Neural progenitor cell (in vitro differentiated cells): ENCODE measurements around the gene UBE2Q2. TPM values are rescaled to one million over a fixed set of nuclear protein-coding genes. Genes with fewer than 3 reads are reported as not detected.
A peak's percentile ranks its signal among the peaks of the same experiment; 100 is the strongest.

Experiments
- DNase-seq: peaks from one replicate; pipeline ENCODE4 v3.0.0-alpha.2; 2016; ENCODE audit warnings: low spot score
- H2AFZ ChIP-seq: fragments of 200-600 bp; sonication (generic); replicated peaks from 2 replicates; pipeline ENCODE4 v1.6.1; 2016; ENCODE audit warnings: antibody characterized with exemption
- H3F3A ChIP-seq: fragments of 200-600 bp; sonication (generic); 2 replicates; pipeline ENCODE4 v1.6.1; 2016; ENCODE audit warnings: antibody characterized with exemption, low read depth
- H3K27ac ChIP-seq: fragments of 200-600 bp; sonication (generic); 2 replicates; pipeline ENCODE4 v1.5.1; 2016; ENCODE audit warnings: mild to moderate bottlenecking
- H3K27me3 ChIP-seq: fragments of 200-600 bp; sonication (generic); 2 replicates; pipeline ENCODE4 v1.6.1; 2016; ENCODE audit warnings: mild to moderate bottlenecking, moderate library complexity
- H3K36me3 ChIP-seq: fragments of 200-600 bp; sonication (generic); 2 replicates; pipeline ENCODE4 v1.5.1; 2016
- H3K4me1 ChIP-seq: fragments of 200-600 bp; sonication (generic); 2 replicates; pipeline ENCODE4 v1.6.1; 2016; ENCODE audit warnings: mixed run types
- H3K4me2 ChIP-seq: fragments of 200-600 bp; sonication (generic); 2 replicates; pipeline ENCODE4 v1.6.1; 2016
- H3K4me3 ChIP-seq: fragments of 200-600 bp; sonication (generic); 2 replicates; pipeline ENCODE4 v1.5.1; 2016
- H3K79me2 ChIP-seq: fragments of 200-600 bp; sonication (generic); 2 replicates; pipeline ENCODE4 v1.6.1; 2016; ENCODE audit warnings: low read depth
- H3K9ac ChIP-seq: fragments of 200-600 bp; sonication (generic); 2 replicates; pipeline ENCODE4 v1.6.1; 2016
- H3K9me3 ChIP-seq: fragments of 200-600 bp; sonication (generic); 2 replicates; pipeline ENCODE4 v1.5.1; 2016; ENCODE audit warnings: low read depth
- H4K20me1 ChIP-seq: fragments of 200-600 bp; sonication (generic); 2 replicates; pipeline ENCODE4 v1.6.1; 2016; ENCODE audit warnings: low read depth
- H3K27ac Mint-ChIP-seq: 3 replicates; pipeline ENCODE4 v1.8.0; 2021; ENCODE audit warnings: mixed read lengths
- H3K27me3 Mint-ChIP-seq: 2 replicates; pipeline ENCODE4 v1.8.0; 2022; ENCODE audit warnings: low read depth, mild to moderate bottlenecking, inconsistent platforms, moderate library complexity, mixed read lengths; ENCODE audit not compliant: insufficient read depth
- H3K36me3 Mint-ChIP-seq: 3 replicates; pipeline ENCODE4 v1.8.0; 2021; ENCODE audit warnings: mixed read lengths
- H3K4me1 Mint-ChIP-seq: 3 replicates; pipeline ENCODE4 v1.8.0; 2021; ENCODE audit warnings: mixed read lengths
- H3K4me3 Mint-ChIP-seq: 3 replicates; pipeline ENCODE4 v1.8.0; 2021; ENCODE audit warnings: mild to moderate bottlenecking, moderate library complexity, mixed read lengths
- H3K9me3 Mint-ChIP-seq: 3 replicates; pipeline ENCODE4 v1.8.0; 2020; ENCODE audit warnings: mixed read lengths
- EZH2 ChIP-seq: fragments of 200-600 bp; sonication (generic); IDR thresholded peaks from 2 replicates; pipeline ENCODE4 v1.6.1; 2017; ENCODE audit warnings: antibody characterized with exemption, mild to moderate bottlenecking, moderate library complexity
- EZH2phosphoT487 ChIP-seq: fragments of 200-600 bp; sonication (generic); IDR thresholded peaks from 2 replicates; pipeline ENCODE4 v1.6.1; 2017; ENCODE audit warnings: antibody characterized with exemption
- total RNA-seq: library from RNA; depleted of rRNA; stranded (reverse); fragments of >200 nt; gene quantifications from 2 replicates; pipeline ENCODE4 v1.2.3, GENCODE V29; 2015; ENCODE audit warnings: low replicate concordance
- TF ChIP-seq, protein P1 (sequence below): fragments of 200-600 bp; sonication (generic); IDR thresholded peaks from 2 replicates; pipeline ENCODE4 v1.5.1; 2017; ENCODE audit warnings: antibody characterized with exemption, mild to moderate bottlenecking

Gene UBE2Q2
- total RNA-seq, 1 donor from 2014 or later: 25.8 TPM

DNA sequence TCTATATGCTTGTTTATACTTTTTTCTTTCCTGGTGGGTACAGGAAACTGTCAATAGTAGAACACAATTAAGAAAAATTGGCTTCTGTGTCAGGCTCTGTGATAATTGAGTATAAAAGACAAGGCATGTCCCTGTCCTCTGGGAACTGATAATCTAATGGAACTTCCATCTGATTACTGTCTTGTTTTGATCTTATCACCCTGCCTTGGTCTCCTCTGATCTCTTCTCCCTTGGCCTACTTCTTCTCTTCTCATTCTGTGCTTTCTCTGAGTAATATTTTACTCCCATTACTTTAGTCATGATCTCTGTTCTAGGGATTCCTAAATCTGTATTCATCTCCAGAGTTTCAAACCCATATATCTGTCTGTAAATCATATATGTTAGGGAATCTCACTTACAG lies 14.6 kb downstream of the UBE2Q2 start:
- Histone ChIP-seq H3K27ac (no peak overlapping the region), H3K4me1 (peaks cover 19% of the 10 kb centered on the region), H3K27me3 (no peaks in the 10 kb centered on the region), H3K9me3 (no peaks in the 10 kb centered on the region), H3K36me3 (no peaks in the 10 kb centered on the region), H3K79me2 (peaks cover 17% of the 10 kb centered on the region), H3K4me3 (no peak overlapping the region), H2AFZ (no peak overlapping the region), H3K9ac (no peak overlapping the region), H3K4me2 (peak overlapping the region; percentile 31), H4K20me1 (peaks cover 11% of the 10 kb centered on the region), H3F3A (peaks cover 5% of the 10 kb centered on the region)
- Mint-ChIP-seq H3K9me3 (no peaks in the 10 kb centered on the region), H3K4me3 (no peak overlapping the region), H3K27me3 (peaks cover 6% of the 10 kb centered on the region), H3K4me1 (no peaks in the 10 kb centered on the region), H3K27ac (no peak overlapping the region), H3K36me3 (peaks cover 9% of the 10 kb centered on the region)
- TF ChIP-seq, protein P1, sequence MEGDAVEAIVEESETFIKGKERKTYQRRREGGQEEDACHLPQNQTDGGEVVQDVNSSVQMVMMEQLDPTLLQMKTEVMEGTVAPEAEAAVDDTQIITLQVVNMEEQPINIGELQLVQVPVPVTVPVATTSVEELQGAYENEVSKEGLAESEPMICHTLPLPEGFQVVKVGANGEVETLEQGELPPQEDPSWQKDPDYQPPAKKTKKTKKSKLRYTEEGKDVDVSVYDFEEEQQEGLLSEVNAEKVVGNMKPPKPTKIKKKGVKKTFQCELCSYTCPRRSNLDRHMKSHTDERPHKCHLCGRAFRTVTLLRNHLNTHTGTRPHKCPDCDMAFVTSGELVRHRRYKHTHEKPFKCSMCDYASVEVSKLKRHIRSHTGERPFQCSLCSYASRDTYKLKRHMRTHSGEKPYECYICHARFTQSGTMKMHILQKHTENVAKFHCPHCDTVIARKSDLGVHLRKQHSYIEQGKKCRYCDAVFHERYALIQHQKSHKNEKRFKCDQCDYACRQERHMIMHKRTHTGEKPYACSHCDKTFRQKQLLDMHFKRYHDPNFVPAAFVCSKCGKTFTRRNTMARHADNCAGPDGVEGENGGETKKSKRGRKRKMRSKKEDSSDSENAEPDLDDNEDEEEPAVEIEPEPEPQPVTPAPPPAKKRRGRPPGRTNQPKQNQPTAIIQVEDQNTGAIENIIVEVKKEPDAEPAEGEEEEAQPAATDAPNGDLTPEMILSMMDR: no peak
- no peak for DNase-seq

DNA sequence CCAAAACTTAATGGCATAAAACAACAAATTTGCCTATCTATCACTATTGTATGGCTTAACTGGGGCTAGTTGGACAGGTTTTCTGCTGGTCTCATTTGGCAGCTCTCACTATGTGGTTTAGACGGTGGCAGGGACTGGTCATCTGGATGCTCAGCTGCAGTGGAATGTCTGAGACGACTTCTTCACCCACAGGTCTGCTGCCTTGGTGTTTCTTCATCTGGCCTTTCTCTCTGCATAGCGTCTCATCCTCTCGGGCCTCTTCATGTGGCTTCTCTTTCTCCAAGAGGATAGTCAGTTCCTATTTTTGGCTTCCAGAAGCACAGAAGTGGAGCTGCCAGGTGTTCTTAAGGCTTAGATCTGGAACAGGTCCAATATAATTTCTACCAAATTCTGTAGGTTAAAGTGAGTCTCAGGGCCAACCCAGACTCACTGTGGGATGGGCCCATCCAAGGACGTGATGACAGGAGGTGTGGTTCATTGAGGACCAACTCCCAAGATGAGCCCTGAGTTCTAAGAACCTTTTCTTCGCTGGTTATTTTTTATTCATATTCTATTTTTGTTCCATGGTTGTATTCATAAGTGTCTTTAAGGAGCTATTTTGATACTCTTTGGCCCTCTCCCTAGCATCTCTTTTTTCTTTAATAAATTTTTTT lies 18.6 kb downstream of the UBE2Q2 start:
- H3K27ac Mint-ChIP-seq: no peak overlapping the region
- H3K4me2 ChIP-seq: no peak overlapping the region
- no peak overlapping the region for H3K27ac ChIP-seq
- H2AFZ ChIP-seq: no peak overlapping the region
- no peak overlapping the region for H3K4me3 ChIP-seq
- H3K79me2 ChIP-seq: peaks cover 24% of the 10 kb centered on the region
- no peaks in the 10 kb centered on the region for H3K27me3 ChIP-seq
- H3K36me3 ChIP-seq: no peaks in the 10 kb centered on the region
- no peak overlapping the region for H3K4me3 Mint-ChIP-seq
- H3K9me3 ChIP-seq: no peaks in the 10 kb centered on the region
- H3K9ac ChIP-seq: no peak overlapping the region
- no peak for DNase-seq
- peaks cover 5% of the 10 kb centered on the region for H3F3A ChIP-seq
- H4K20me1 ChIP-seq: peaks cover 16% of the 10 kb centered on the region
- H3K36me3 Mint-ChIP-seq: peaks cover 10% of the 10 kb centered on the region
- H3K27me3 Mint-ChIP-seq: no peaks in the 10 kb centered on the region
- TF ChIP-seq EZH2phosphoT487 (no peak), EZH2 (no peak)
- TF ChIP-seq, protein P1: no peak
- peaks cover 21% of the 10 kb centered on the region for H3K4me1 ChIP-seq
- no peaks in the 10 kb centered on the region for H3K4me1 Mint-ChIP-seq
- no peaks in the 10 kb centered on the region for H3K9me3 Mint-ChIP-seq

DNA sequence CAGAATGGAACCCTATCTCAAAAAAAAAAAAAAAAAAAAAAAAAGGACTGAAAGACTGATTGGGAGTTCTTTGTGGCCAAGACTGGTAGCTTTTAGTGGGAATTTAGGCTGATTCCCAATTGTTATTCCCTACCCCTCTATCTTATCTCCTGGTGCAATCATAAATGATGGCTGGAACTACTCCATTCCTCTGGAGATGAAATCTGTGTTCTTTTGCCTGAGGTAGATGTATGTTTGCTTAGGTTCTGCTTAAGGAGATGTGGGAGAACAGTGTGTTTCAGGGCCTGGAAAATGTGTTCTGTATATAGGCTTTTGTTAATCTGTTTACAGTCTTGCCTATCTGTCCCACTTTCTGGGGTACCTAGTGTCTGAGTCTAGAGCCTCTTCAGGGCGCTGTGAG lies 19.5 kb downstream of the UBE2Q2 start:
- H3F3A ChIP-seq: peaks cover 11% of the 10 kb centered on the region
- H3K4me1 ChIP-seq: peaks cover 26% of the 10 kb centered on the region
- Mint-ChIP-seq H3K27me3 (no peaks in the 10 kb centered on the region), H3K4me1 (no peaks in the 10 kb centered on the region), H3K4me3 (no peak overlapping the region), H3K36me3 (peaks cover 10% of the 10 kb centered on the region), H3K9me3 (no peaks in the 10 kb centered on the region), H3K27ac (no peak overlapping the region)
- H4K20me1 ChIP-seq: peaks cover 15% of the 10 kb centered on the region
- H3K9me3 ChIP-seq: no peaks in the 10 kb centered on the region
- DNase-seq: no peak
- H3K36me3 ChIP-seq: no peaks in the 10 kb centered on the region
- H3K9ac ChIP-seq: no peak overlapping the region
- no peaks in the 10 kb centered on the region for H3K27me3 ChIP-seq
- peaks cover 24% of the 10 kb centered on the region for H3K79me2 ChIP-seq
- no peak overlapping the region for H3K4me3 ChIP-seq
- no peak overlapping the region for H3K4me2 ChIP-seq
- H3K27ac ChIP-seq: no peak overlapping the region
- H2AFZ ChIP-seq: no peak overlapping the region
- TF ChIP-seq EZH2: no peak
- TF ChIP-seq, protein P1: no peak
- no peak for TF ChIP-seq EZH2phosphoT487
